Activated CD8-positive, alpha-beta memory T cell treated with anti-CD3 and anti-CD28 coated beads, Interleukin-2, amount 50 U/mL, for 1 hour (primary cell): ENCODE data around the gene POU2AF1.

Source experiments
- DNase-seq: peaks from one replicate; pipeline ENCODE4 v3.0.0-alpha.2; 2020; ENCODE audit errors: extremely low read depth

POU2AF1 gene

DNA sequence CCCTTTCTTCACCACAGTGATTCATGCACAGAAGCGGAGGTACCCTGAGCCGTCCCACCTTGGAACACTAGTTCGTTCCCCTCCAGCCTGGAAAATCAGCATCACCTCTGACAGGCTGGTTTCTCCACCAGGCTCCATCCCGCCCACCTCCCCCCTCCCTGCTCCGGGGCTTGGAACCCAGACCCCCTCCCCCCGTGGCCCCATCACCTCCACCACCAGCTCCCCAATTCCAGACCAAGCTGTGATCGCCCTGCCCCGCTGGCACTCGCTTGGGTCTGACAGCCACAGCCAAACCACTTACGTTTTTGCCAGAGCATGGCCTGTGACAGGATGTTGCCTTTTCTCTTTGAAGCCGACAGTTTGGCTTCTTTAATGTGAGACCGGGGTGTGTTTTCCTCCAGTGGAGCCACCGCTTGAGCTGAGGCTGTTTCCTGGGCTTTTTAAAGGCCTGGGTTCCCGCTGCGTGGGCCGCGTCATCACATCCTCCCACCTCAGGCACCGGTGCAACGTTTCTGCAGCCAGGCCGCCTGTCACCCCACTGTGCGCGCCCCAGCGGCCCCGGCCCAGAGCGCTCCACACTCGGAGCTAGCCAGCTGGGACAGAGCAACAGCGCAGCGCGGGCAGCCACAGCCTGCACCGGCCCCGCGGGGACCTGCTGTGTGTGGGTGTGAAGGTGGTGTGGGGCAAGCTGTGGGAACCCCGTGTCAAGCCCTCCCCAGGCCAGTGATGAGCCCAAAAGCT lies at the start of gene POU2AF1:
POU2AF1 (minus strand) TSS at position 415 of the 741 bp plus-strand sequence; CDS start at position 317, 98 bp downstream.
- peak; percentile 59 for DNase-seq

- no peak for DNase-seq
Measured at GRCh38 chr11:111428113-111428876, 49.2 kb upstream of the POU2AF1 start.

DNA sequence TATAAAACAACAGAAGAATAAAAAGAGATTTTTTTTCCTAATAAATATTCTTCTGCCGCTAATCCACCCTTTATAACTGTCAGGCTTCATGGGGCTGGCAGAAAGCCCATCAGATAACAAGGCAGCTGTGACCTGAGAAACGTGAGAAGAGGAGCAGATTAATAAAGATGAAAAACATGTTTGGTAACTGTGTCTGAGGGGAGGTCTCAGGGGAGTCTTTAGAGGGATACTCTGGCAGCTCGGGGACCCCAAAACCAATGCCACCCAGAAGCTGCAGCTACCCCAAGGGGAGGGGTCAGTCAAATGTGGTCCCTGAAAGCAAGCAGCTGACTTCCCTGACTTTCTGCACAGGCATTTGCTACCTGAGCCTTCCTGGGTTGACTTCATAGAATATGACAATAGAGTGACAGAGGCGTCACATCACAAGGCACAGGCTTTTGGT lies 48.4 kb upstream of the POU2AF1 start:
- DNase-seq = no peak

GRCh38 chr11:111426617-111427016 lies 47.5 kb upstream of the POU2AF1 start:
- no peak for DNase-seq

GRCh38 chr11:111423250-111423615 lies 44.2 kb upstream of the POU2AF1 start:
- DNase-seq = no peak

- no peak for DNase-seq
Measured at GRCh38 chr11:111422494-111423249, 43.6 kb upstream of the POU2AF1 start.

DNA sequence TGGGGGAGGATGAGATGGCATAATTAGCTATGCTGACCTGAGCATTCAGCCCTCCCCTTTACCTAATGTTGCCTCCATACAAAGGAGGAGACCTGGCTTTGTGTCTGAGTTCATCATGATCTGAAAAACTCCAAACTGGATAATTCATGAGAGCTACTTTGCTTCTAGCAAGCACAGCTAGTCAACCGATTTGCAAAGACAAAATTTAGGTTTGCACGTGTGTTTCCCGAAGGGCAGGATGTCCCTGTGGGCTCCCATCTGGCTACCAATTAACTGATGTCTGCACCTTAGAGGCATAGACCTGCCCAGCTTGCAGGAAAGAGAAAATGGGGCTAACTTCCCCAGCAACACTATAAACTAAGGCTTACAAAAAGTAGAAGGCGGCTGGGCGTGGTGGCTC lies 42.2 kb upstream of the POU2AF1 start:
- no peak for DNase-seq

- no peak for DNase-seq
Measured at GRCh38 chr11:111419641-111420327, 40.7 kb upstream of the POU2AF1 start.

- DNase-seq = no peak
Measured at GRCh38 chr11:111419181-111419580, 40.1 kb upstream of the POU2AF1 start.

DNA sequence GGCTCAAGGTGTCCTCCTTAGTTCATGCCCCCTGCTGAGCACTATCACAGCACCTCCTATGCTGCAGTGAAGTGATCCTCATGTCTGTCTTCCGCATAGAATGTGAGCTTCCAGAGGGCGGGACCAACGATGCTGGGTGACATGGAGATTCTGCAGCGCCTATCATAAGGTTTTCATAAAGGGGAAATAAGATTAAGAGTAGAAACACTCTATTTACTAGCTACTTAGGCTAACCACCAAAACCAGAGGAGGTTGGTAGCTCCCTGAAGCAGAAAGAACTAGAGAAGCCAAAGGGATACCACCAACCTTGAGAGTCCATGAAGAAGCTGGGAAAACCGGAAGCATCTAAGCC lies 39.3 kb upstream of the POU2AF1 start:
- DNase-seq = no peak

DNA sequence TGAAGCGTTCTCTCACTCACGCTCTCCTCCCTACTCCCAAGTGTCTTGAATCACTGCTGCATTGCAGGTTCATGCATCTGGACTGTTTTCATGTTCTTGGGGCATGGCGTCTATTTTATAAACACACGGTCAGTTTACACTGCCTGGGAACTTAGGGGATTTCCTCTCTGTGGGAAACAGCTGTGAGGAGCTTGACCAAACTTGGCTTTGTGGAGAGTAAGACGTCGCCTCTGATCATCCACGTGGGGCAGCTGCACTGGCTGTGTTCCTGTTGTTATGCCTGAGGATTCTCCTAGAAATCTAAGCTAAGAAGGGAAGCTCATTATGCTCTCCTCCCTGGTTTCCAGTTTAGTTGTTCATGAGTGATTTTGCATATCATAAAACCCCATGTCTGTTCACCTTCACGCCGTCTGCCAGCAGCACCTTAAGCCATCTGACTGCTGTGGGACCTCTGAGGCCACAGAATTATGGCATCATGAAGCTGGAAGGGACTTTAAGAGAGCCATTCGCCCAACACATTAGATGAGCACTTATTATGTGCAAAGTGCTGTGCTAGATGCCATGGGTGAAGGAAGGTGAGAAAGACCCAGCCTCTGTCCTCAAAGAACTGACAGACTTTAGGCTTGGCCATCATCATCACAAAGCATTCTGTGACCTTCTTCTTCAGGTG lies 38.8 kb upstream of the POU2AF1 start:
- no peak for DNase-seq

DNA sequence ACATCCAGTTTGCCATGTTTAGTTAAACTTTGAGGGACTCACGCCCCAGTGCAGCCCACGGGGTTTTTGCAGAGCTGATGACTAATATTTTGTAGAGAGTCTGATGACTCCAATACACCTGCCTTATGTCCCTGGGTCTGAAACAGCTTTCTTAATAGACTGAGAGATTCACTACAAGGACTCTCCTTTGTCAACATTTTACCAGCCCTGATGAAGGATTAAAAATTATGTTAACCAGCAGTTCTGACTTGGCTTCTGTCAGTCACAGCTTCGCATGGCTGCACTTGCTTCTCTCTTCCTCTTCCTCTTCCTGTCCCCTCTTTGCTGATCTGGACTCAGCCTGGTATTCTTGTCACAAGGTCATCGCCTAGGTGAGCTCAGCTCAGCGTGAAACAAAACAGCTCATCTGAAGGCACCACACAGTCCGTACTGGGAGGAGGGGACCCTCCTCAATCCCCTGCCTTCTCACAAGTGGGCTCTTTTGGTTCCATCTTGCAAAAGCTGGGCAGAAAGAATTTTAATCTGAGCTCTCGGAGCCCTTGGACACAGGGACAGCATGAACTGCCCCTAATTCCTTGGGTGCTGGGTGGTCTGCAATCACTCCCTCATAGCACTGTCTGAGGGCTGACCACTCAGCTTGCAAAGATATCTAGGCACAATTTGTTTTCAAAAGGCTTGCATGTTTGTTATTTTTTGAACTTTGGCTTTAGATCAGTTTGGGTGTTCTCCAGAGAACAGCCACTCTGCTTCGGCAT lies 38.1 kb upstream of the POU2AF1 start:
- DNase-seq = no peak

- no peak for DNase-seq
Measured at GRCh38 chr11:111416231-111416960, 37.3 kb upstream of the POU2AF1 start.

DNA sequence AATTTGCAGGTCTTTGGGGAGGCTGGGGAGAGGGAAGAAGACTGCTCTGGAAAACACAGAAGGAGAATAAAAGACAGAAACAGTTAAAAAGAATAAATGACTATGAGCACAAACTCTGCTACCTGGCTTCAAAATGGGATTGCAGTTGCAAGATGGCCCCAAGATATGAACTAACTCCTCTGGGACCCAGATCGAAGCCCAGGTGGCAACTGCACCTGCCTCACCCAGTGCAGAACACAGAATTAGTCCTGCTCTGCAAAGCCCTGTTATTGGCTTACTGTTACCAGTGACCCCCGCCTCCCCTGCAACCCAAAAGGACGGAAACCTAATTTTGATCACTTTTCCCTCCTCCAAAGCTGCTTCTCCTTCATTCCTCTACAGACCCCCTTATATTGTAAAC lies 35.9 kb upstream of the POU2AF1 start:
- DNase-seq = no peak

- DNase-seq = no peak
Measured at GRCh38 chr11:111414267-111414931, 35.3 kb upstream of the POU2AF1 start.

- no peak for DNase-seq
Measured at GRCh38 chr11:111413849-111414248, 34.8 kb upstream of the POU2AF1 start.

DNA sequence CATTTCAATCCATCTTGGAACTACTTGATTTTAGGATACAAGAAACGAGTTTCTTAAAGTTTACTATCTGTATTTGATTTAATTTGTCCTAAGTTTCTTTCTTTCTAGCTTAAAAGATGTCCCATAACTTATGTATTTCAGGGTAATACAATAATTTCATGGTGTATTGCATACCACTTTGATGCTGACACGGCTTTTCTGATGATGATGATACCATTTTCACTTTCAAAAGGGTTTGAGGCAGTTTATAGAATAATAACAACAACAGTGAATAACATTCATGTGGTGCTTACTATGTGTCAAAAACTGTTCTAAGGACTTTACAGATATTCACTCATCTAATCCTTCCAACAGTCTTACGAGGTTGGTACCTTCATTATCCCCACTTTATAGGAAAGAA lies 33.2 kb upstream of the POU2AF1 start:
- no peak for DNase-seq

GRCh38 chr11:111411456-111411855 lies 32.4 kb upstream of the POU2AF1 start:
- no peak for DNase-seq

DNA sequence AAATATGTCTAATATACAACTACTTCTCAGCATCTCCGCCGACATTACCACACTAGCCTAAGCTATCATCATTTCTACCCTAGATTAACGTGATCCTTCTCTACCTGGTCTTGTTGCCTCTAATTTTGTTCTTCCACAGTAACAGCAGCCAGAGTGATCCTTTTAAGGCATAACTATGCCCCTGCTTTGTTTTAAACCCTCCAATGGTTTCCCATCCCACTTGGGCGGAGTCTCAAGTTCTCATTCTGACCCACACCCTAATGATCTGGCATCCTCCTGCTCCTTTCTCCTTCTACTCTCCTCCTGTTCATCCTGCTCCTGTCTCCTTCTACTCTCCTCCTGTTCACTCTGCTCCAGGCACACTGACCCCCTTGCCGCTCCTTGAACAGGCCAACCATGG lies 31.9 kb upstream of the POU2AF1 start:
- no peak for DNase-seq
